HL-60 (cell line): ENCODE results near the gene HIRA.
"Not testable (repeated sequence)": the region's sequence is repeated elsewhere in the genome, so short reads cannot be mapped to it uniquely, and the experiment has no call there.

Experiments
- DNase-seq, 2 experiments: peaks; one replicate each; pipeline ENCODE4 v3.0.0-alpha.2; 2010 to 2020; ENCODE audit warnings: low read depth in 1 of 2, low spot score in 1 of 2
- H3K27ac ChIP-seq: fragments of 250-450 bp; sonication (Bioruptor Pico); replicated peaks from 2 replicates; pipeline ENCODE4 v1.5.1; 2020; ENCODE audit warnings: mild to moderate bottlenecking, moderate library complexity
- H3K27me3 ChIP-seq: fragments of 250-450 bp; sonication (Bioruptor Pico); 2 replicates; pipeline ENCODE4 v1.5.1; 2021; ENCODE audit warnings: mild to moderate bottlenecking, moderate library complexity; ENCODE audit not compliant: insufficient read depth, poor library complexity, severe bottlenecking
- H3K4me3 ChIP-seq: replicated peaks from 2 replicates; pipeline ENCODE4 v1.5.1; 2011; ENCODE audit warnings: mild to moderate bottlenecking, control low read depth, low read length; ENCODE audit not compliant: insufficient read depth
- GABPA ChIP-seq: IDR thresholded peaks from 2 replicates; pipeline ENCODE4 v1.6.1; 2012; ENCODE audit warnings: low read depth
- POLR2AphosphoS5 ChIP-seq: IDR thresholded peaks from 2 replicates; pipeline ENCODE4 v1.6.1; 2012; ENCODE audit warnings: low read depth
- SPI1 ChIP-seq: IDR thresholded peaks from 2 replicates; pipeline ENCODE4 v1.6.1; 2012; ENCODE audit warnings: low read depth, mild to moderate bottlenecking, borderline replicate concordance
- TF ChIP-seq, protein P1 (sequence below): IDR thresholded peaks from one replicate; pipeline ENCODE4 v1.5.1; 2011; ENCODE audit warnings: low read length, control low read depth, inconsistent platforms; ENCODE audit not compliant: insufficient read depth
- TF ChIP-seq, protein P2 (sequence below): IDR thresholded peaks from 2 replicates; pipeline ENCODE4 v1.6.1; 2012; ENCODE audit warnings: low read depth; ENCODE audit not compliant: insufficient replicate concordance

The HIRA gene

DNA sequence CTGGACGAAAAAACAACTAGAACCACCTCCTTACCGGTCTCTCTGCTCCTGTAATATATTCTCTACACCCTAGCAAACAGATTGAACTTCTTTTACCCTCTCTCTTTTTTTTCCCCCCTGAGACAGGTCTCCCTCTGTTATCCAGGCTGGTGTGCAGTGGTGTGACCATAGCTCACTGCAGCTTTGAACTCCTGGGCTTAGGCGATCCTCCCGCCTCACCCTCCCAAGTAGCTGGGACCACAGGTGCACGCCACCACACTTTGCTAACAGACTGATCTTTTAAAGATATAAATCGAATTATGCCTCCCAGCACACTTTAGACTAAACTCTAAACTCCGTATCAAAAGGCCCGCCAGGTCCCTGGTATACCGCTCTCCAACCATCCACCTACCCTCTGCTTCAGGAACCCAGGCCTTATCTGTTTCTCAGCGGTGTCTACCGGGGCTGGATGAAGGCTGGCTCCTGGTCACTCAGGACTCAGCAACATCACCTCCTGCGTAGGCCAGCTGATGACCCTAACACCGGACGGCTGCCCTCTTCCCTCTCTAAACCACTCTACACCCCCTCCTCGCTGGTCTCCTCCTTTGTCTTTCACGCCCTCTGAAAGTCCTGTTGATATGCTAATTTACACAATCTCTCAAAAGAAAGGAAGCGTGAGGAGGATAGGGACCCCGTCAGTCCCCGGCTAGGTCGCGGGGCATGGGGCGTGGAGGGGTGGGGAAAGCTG is 15.2 kb upstream of the HIRA start:
- Histone ChIP-seq H3K27me3 (no peaks in the 10 kb centered on the region), H3K4me3 (peak overlapping the region; percentile 83), H3K27ac (peak overlapping the region; percentile 64)
- no peak for DNase-seq
- TF ChIP-seq, protein P1, sequence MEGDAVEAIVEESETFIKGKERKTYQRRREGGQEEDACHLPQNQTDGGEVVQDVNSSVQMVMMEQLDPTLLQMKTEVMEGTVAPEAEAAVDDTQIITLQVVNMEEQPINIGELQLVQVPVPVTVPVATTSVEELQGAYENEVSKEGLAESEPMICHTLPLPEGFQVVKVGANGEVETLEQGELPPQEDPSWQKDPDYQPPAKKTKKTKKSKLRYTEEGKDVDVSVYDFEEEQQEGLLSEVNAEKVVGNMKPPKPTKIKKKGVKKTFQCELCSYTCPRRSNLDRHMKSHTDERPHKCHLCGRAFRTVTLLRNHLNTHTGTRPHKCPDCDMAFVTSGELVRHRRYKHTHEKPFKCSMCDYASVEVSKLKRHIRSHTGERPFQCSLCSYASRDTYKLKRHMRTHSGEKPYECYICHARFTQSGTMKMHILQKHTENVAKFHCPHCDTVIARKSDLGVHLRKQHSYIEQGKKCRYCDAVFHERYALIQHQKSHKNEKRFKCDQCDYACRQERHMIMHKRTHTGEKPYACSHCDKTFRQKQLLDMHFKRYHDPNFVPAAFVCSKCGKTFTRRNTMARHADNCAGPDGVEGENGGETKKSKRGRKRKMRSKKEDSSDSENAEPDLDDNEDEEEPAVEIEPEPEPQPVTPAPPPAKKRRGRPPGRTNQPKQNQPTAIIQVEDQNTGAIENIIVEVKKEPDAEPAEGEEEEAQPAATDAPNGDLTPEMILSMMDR, result no peak
- TF ChIP-seq SPI1 (no peak), GABPA (no peak), POLR2AphosphoS5 (no peak)

DNA sequence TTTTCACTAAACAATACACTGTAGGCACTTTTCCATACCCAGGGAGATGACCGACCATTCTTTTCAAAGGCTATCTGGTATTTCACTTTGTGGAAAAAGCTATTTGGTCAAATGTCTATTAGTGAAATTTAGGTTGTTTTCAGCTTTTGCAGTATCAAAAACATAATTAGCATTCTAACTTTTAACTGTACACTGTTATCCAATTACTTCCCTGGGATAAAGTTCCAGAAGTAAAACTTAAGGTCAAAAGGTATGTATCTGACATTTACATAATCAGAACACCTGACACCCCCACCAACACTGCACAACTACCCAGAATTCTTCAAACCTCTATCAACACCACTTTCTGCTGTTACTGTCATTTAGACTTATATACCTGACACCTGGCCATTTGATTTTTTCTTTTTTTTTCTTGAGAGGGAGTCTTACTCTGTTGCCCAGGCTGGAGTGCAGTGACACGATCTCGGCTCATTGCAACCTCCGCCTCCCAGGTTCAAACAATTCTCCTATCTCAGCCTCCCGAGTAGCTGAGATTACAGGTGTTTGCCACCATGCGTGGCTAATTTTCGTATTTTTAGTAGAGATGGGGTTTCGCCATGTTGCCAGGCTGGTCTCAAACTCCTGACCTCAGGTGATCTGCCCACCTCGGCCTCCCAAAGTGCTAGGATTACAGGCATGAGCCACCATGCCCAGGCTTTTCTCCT is 13.9 kb upstream of the HIRA start:
- DNase-seq, H3K4me3 ChIP-seq, H3K27me3 ChIP-seq, H3K27ac ChIP-seq: not testable (repeated sequence)

DNA sequence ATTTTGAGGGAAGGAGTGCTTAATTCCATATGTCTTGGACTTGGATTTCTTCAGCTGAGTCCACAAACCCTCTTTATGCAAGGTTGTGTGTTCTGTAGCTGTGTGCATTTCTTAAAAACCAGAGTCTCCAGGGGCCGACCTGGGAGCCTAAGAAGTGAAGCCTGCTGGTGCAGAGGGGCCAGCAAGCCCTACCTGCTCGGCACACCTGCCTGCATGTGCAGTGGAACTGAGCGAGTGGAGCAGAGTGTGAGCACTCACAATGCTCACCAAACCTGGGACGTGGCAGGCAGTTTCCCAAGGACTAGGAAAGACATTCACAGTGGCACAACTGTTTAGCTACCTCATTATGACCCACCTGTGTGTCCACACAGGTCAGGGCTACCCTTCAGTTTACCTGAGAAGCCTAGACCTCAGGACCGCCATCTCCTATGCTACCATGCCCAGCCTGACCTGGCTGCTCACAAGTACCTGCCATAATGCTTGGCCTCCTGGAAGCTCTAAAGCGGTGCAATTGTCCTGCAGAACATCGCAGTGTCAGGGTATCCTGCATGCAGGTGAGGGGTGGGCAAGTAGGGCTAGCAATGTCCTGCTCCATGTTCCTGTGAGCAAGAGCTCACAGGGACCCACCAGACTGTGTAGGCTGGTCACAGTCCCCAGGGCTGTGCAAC is 12.1 kb upstream of the HIRA start:
- Histone ChIP-seq H3K27me3 (no peaks in the 10 kb centered on the region), H3K4me3 (no peak overlapping the region), H3K27ac (no peak overlapping the region)
- no peak for DNase-seq
- TF ChIP-seq GABPA, result no peak
- TF ChIP-seq POLR2AphosphoS5, result no peak
- TF ChIP-seq, protein P2, sequence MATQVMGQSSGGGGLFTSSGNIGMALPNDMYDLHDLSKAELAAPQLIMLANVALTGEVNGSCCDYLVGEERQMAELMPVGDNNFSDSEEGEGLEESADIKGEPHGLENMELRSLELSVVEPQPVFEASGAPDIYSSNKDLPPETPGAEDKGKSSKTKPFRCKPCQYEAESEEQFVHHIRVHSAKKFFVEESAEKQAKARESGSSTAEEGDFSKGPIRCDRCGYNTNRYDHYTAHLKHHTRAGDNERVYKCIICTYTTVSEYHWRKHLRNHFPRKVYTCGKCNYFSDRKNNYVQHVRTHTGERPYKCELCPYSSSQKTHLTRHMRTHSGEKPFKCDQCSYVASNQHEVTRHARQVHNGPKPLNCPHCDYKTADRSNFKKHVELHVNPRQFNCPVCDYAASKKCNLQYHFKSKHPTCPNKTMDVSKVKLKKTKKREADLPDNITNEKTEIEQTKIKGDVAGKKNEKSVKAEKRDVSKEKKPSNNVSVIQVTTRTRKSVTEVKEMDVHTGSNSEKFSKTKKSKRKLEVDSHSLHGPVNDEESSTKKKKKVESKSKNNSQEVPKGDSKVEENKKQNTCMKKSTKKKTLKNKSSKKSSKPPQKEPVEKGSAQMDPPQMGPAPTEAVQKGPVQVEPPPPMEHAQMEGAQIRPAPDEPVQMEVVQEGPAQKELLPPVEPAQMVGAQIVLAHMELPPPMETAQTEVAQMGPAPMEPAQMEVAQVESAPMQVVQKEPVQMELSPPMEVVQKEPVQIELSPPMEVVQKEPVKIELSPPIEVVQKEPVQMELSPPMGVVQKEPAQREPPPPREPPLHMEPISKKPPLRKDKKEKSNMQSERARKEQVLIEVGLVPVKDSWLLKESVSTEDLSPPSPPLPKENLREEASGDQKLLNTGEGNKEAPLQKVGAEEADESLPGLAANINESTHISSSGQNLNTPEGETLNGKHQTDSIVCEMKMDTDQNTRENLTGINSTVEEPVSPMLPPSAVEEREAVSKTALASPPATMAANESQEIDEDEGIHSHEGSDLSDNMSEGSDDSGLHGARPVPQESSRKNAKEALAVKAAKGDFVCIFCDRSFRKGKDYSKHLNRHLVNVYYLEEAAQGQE, result no peak
- TF ChIP-seq SPI1, result no peak
- TF ChIP-seq, protein P1, result no peak

DNA sequence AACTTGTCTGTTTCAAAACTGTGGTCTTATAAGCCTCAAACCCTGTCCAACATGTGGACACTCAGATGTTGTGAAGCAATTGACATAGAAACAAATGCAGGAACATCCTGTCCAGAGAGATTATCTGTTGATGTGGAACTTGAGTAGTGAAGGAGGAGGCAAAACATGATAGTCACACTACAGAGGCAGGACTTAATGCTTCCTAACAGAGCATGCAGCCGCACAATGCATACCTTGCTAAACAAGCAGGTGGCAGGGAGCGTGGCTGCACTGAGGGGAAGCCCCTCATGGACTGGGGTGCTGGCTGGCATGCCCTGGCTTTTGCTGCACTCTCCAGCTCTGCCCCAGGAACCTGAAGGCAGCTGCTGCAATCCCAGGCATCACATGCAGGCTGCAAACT is 10.6 kb upstream of the HIRA start:
- no peak overlapping the region for H3K4me3 ChIP-seq
- H3K27ac ChIP-seq, result no peak overlapping the region
- DNase-seq, result no peak
- no peaks in the 10 kb centered on the region for H3K27me3 ChIP-seq
- TF ChIP-seq POLR2AphosphoS5, result no peak
- TF ChIP-seq, protein P2, result no peak
- TF ChIP-seq, protein P1, result no peak
- TF ChIP-seq SPI1, result no peak
- TF ChIP-seq GABPA, result no peak
